GM10248 (cell line): ENCODE data around the gene KIRREL3.
"Not testable (repeated sequence)": the region's sequence is repeated elsewhere in the genome, so short reads cannot be mapped to it uniquely, and the experiment has no call there.

Experiments used
- CTCF ChIA-PET: fragments of 300-600 bp; sonication (Branson Sonifier 250); formaldehyde crosslinking; extraction: SDS; loops from one replicate; lab custom pipeline; 2021; ENCODE audit warnings: antibody characterized with exemption; lab: Yijun Ruan, JAX
- POLR2A ChIA-PET: fragments of 350-650 bp; sonication (Branson Sonifier 250); formaldehyde crosslinking; extraction: SDS; loops from one replicate; lab custom pipeline; 2020; ENCODE audit warnings: antibody characterized with exemption; lab: Yijun Ruan, JAX
- DNase-seq: peaks from one replicate; pipeline ENCODE4 v3.0.0; 2012; ENCODE audit errors: extremely low spot score
- TF ChIP-seq, protein P1 (sequence below): IDR thresholded peaks from 2 replicates; pipeline ENCODE4 v1.5.1; 2012; ENCODE audit warnings: mild to moderate bottlenecking, low read depth; ENCODE audit errors: extremely low read depth, missing control alignments, control extremely low read depth

Gene KIRREL3

DNA sequence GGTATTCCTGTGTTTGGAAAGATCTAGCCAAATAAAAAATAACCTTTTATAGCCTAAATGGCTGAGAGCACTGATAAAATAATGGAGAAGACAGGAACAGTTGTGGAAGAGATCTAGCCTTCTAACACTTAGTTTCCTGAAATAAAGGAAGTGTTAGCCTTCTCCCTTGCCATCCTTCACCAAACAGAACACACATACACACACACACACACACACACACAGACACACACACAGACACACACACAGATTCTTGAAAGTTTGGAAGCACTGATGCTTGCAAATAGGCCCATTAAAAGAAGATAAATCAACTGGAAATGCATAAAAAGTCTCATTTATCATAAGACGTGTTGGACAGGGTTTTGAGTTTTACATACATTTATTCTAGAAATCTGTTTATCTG is 37.5 kb downstream of the KIRREL3 start:
- ChIA-PET CTCF (no interaction called here), POLR2A (no interaction called here)
- DNase-seq, result no peak
- TF ChIP-seq, protein P1, sequence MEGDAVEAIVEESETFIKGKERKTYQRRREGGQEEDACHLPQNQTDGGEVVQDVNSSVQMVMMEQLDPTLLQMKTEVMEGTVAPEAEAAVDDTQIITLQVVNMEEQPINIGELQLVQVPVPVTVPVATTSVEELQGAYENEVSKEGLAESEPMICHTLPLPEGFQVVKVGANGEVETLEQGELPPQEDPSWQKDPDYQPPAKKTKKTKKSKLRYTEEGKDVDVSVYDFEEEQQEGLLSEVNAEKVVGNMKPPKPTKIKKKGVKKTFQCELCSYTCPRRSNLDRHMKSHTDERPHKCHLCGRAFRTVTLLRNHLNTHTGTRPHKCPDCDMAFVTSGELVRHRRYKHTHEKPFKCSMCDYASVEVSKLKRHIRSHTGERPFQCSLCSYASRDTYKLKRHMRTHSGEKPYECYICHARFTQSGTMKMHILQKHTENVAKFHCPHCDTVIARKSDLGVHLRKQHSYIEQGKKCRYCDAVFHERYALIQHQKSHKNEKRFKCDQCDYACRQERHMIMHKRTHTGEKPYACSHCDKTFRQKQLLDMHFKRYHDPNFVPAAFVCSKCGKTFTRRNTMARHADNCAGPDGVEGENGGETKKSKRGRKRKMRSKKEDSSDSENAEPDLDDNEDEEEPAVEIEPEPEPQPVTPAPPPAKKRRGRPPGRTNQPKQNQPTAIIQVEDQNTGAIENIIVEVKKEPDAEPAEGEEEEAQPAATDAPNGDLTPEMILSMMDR, result no peak

DNA sequence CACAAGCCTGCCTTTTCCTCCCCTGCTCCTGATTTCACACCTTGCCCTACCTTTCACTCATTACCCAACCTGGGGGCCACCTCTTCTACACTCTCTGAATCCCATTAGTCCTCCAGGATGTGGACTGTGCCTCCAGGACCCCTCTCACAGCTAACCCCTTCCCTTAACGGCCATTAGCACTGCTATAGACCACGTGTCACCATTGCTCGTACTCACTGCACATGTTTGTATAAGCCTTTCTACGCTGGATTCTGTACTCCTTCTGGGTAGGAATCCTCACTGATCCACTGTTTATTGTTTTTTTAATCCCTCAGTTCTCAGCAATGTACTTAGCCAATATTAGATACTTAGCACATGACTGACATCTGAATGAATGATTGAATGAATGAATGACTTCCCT is 40.9 kb downstream of the KIRREL3 start:
- CTCF ChIA-PET, result no interaction called here
- POLR2A ChIA-PET, result no interaction called here
- TF ChIP-seq, protein P1, result no peak

DNA sequence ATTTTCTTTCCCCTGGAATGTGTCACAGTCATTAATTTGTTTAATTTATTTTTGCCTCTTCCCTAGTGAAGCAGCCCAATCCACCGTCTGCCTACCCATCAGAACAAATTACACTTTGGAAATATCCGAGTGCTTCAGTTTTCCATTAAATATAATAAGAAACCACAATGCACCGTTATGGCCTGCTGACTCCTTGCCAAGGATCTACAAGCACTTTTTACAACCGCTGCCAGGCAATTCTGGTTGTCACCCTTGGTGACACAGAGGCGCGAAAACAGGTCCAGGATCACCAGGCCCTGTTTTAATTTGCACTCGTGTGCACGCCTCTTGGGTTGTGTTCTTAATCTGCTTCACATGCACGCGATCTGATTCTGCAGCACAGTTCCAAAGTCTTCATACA is 43.9 kb downstream of the KIRREL3 start:
- POLR2A ChIA-PET, result no interaction called here
- no peak for DNase-seq
- CTCF ChIA-PET, result no interaction called here
- TF ChIP-seq, protein P1, result no peak

More for the DNA sequence above, 40.9 kb downstream of the KIRREL3 start:
- no peak for DNase-seq

DNA sequence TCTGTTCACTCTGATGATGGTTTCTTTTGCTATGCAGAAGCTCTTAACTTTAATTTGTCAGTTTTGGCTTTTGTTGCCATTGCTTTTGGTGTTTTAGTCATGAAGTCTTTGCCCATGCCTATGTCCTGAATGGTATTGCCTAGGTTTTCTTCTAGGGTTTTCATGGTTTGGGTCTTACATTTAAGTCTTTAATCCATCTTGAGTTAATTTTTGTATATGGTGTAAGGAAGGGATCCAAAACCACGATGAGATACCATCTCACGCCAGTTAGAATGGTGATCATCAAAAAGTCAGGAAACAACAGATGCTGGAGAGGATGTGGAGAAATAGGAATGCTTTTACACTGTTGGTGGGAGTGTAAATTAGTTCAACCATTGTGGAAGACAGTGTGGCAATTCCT is 48.0 kb downstream of the KIRREL3 start:
- DNase-seq, CTCF ChIA-PET, POLR2A ChIA-PET: not testable (repeated sequence)

DNA sequence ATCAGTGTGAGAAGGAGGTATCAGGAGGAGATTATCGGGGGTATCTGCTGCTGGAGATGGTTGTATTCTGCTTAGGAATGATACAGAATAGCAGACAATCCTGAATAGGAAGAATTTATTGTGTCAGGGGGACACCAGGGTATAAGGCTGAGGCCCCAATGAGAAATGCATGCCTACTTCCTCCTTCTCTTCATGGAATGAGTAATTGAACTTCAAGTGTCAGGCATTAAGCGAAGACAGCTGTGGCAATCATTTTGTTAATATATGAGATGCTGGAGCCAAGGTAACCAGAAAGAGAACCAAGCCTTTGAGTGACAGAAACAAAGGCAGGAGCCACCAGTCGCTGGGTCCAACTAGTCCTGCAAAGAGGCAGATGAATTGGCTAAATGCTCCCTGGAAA is 49.1 kb downstream of the KIRREL3 start:
- CTCF ChIA-PET, result no interaction called here

DNA sequence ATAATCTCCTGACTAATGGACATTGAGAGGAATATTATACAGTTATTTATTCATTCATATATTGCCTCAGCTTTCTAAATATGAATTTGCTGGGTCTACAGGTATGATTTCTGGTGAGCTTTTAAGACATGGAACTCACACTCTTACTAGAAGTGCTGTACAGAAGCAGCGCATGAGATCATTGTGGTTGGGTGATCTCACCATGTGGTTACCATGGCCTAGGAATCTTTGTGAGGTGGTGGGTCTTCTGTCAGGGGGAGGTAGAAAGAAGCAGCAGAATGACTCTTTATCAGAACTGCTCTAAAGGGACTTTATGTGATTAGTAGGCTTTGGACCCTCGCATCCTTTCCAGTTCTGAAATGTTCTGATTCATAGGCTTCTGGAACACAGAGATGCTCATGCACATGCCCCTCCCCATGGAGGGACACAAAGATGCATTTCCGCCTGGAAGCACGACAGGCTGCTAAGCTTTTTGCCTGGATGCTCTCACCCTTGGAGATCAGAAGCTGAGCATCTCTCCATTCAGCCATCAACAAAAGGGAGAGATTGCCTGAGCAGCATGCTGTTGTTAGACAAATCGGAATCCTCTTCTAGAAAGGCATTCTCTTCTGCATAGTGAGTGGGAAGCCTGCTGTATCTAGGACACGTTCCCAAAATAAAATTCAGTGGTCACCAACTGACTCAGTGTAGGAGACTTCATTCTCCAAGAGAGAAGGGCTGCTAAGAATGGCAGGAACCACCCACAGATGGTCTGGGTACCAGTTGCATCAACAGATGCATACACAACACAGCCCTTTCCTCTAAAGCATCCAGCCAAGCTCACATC is 51.3 kb downstream of the KIRREL3 start:
- TF ChIP-seq, protein P1, result no peak

More for the DNA sequence above, 49.1 kb downstream of the KIRREL3 start:
- TF ChIP-seq, protein P1, result no peak
- DNase-seq, result no peak
- POLR2A ChIA-PET, result no interaction called here

DNA sequence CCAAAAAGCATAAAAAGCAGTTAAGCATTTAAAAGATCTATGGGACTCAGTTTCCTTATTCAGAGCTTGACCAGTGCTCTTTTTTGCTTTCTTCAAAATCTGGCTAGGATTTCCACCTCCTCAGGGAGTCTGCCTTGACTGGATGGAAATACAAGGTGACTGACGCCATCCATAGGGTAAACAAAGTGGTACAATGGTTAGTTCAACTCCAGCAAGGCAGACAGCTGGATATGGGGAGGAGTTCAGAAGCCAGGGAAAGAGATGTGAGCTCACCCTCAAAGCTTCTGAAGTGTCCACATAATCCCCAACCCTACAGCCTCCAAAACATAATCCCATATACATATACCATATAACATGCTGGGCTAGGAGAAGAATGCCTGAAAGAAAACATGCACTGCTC is 52.0 kb downstream of the KIRREL3 start:
- TF ChIP-seq, protein P1, result no peak
- DNase-seq, result no peak
- CTCF ChIA-PET, result no interaction called here
- POLR2A ChIA-PET, result no interaction called here

More for the DNA sequence above, 51.3 kb downstream of the KIRREL3 start:
- ChIA-PET CTCF (no interaction called here), POLR2A (no interaction called here)
- DNase-seq, result no peak
